H9 (cell line): Measurements from ENCODE around the gene APOL2. TPM values are rescaled to one million over a fixed set of nuclear protein-coding genes. Genes with fewer than 3 reads are reported as not detected.

ENCODE experiments used
- DNase-seq: peaks from one replicate; pipeline ENCODE4 v3.0.0-alpha.2; 2017
- H2AFZ ChIP-seq: one replicate; pipeline ENCODE4 v1.6.1; 2013; ENCODE audit warnings: mild to moderate bottlenecking, low read length, control low read depth, moderate library complexity
- H2AK5ac ChIP-seq: 2 replicates; pipeline ENCODE4 v1.6.1; 2013; ENCODE audit warnings: low read length, control low read depth, mixed read lengths; ENCODE audit not compliant: insufficient read length
- H2BK120ac ChIP-seq: one replicate; pipeline ENCODE4 v1.6.1; 2013; ENCODE audit warnings: low read depth, mild to moderate bottlenecking, low read length, control low read depth, inconsistent platforms; ENCODE audit not compliant: poor library complexity, severe bottlenecking
- H2BK12ac ChIP-seq: 2 replicates; pipeline ENCODE4 v1.6.1; 2013; ENCODE audit warnings: low read length, control low read depth, mixed read lengths, low read depth; ENCODE audit not compliant: insufficient read length
- H2BK15ac ChIP-seq: 2 replicates; pipeline ENCODE4 v1.6.1; 2013; ENCODE audit warnings: low read depth, low read length, control low read depth
- H2BK20ac ChIP-seq: one replicate; pipeline ENCODE4 v1.6.1; 2013; ENCODE audit warnings: low read depth, mild to moderate bottlenecking, low read length, control low read depth, inconsistent platforms; ENCODE audit not compliant: poor library complexity, severe bottlenecking
- H2BK5ac ChIP-seq: 2 replicates; pipeline ENCODE4 v1.6.1; 2013; ENCODE audit warnings: low read length, control low read depth, mixed read lengths; ENCODE audit not compliant: insufficient read length
- H3K14ac ChIP-seq: 2 replicates; pipeline ENCODE4 v1.6.1; 2013; ENCODE audit warnings: low read length, control low read depth; ENCODE audit not compliant: insufficient read depth
- H3K18ac ChIP-seq: 2 replicates; pipeline ENCODE4 v1.6.1; 2013; ENCODE audit warnings: low read depth, mild to moderate bottlenecking, mixed read lengths, low read length, control low read depth; ENCODE audit not compliant: insufficient read length
- H3K23ac ChIP-seq: 2 replicates; pipeline ENCODE4 v1.6.1; 2013; ENCODE audit warnings: low read length, control low read depth, mixed read lengths, low read depth; ENCODE audit not compliant: insufficient read length
- H3K23me2 ChIP-seq: 2 replicates; pipeline ENCODE4 v1.6.1; 2013; ENCODE audit warnings: low read depth, mild to moderate bottlenecking, mixed read lengths, low read length, control low read depth; ENCODE audit not compliant: insufficient read length, poor library complexity, severe bottlenecking
- H3K27ac ChIP-seq: 2 replicates; pipeline ENCODE4 v1.5.1; 2013; ENCODE audit warnings: low read length, control low read depth, mixed read lengths, low read depth; ENCODE audit not compliant: insufficient read length
- H3K27me3 ChIP-seq: 2 replicates; pipeline ENCODE4 v1.6.1; 2013; ENCODE audit warnings: low read length, control low read depth, inconsistent platforms; ENCODE audit not compliant: insufficient read depth
- H3K4ac ChIP-seq: 2 replicates; pipeline ENCODE4 v1.6.1; 2013; ENCODE audit warnings: low read depth, mild to moderate bottlenecking, control low read depth, inconsistent platforms, low read length, moderate library complexity
- H3K4me1 ChIP-seq: 2 replicates; pipeline ENCODE4 v1.6.1; 2013; ENCODE audit warnings: low read length, control low read depth, inconsistent platforms; ENCODE audit not compliant: insufficient read depth
- H3K4me2 ChIP-seq: 2 replicates; pipeline ENCODE4 v1.6.1; 2013; ENCODE audit warnings: low read length, control low read depth, mixed read lengths; ENCODE audit not compliant: insufficient read length, insufficient read depth
- H3K56ac ChIP-seq: 2 replicates; pipeline ENCODE4 v1.6.1; 2013; ENCODE audit warnings: low read depth, mild to moderate bottlenecking, mixed read lengths, low read length, control low read depth; ENCODE audit not compliant: insufficient read length
- H3K79me1 ChIP-seq: 2 replicates; pipeline ENCODE4 v1.6.1; 2013; ENCODE audit warnings: low read depth, mild to moderate bottlenecking, moderate library complexity, low read length, control low read depth, inconsistent platforms; ENCODE audit not compliant: insufficient read depth, poor library complexity, severe bottlenecking
- H3K79me2 ChIP-seq: 2 replicates; pipeline ENCODE4 v1.6.1; 2013; ENCODE audit warnings: low read length, control low read depth, inconsistent platforms; ENCODE audit not compliant: insufficient read depth
- H3K9ac ChIP-seq: 2 replicates; pipeline ENCODE4 v1.6.1; 2013; ENCODE audit warnings: low read length, control low read depth, mixed read lengths; ENCODE audit not compliant: insufficient read length; ENCODE audit errors: extremely low read depth
- H3K9me3 ChIP-seq: one replicate; pipeline ENCODE4 v1.6.1; 2013; ENCODE audit warnings: low read depth, low read length, inconsistent platforms; ENCODE audit not compliant: control insufficient read depth
- H3T11ph ChIP-seq: one replicate; pipeline ENCODE4 v1.6.1; 2013; ENCODE audit warnings: mild to moderate bottlenecking, low read length, control low read depth, inconsistent platforms
- H4K20me1 ChIP-seq: one replicate; pipeline ENCODE4 v1.6.1; 2013; ENCODE audit not compliant: control insufficient read depth, insufficient read length, insufficient read depth
- H4K5ac ChIP-seq: 2 replicates; pipeline ENCODE4 v1.6.1; 2013; ENCODE audit warnings: low read depth, mild to moderate bottlenecking, mixed read lengths, low read length, control low read depth; ENCODE audit not compliant: insufficient read length
- H4K8ac ChIP-seq: replicated peaks from 2 replicates; pipeline ENCODE4 v1.6.1; 2013; ENCODE audit warnings: low read length, control low read depth, mixed read lengths, low read depth; ENCODE audit not compliant: insufficient read length
- H4K91ac ChIP-seq: 2 replicates; pipeline ENCODE4 v1.6.1; 2013; ENCODE audit warnings: low read depth, mild to moderate bottlenecking, moderate library complexity, mixed read lengths, low read length, control low read depth; ENCODE audit not compliant: insufficient read length
- H3K27ac Mint-ChIP-seq, 3 experiments: 2 replicates in 2 of 3; 3 replicates in 1 of 3; pipeline ENCODE4 v1.8.0; 2020 to 2021; ENCODE audit warnings: mixed read lengths in 3 of 3, mild to moderate bottlenecking in 1 of 3, moderate library complexity in 1 of 3
- H3K27me3 Mint-ChIP-seq: 2 replicates; pipeline ENCODE4 v1.8.0; 2021; ENCODE audit warnings: low read depth, mild to moderate bottlenecking, moderate library complexity, mixed read lengths
- H3K36me3 Mint-ChIP-seq, 3 experiments: 2 replicates in 2 of 3; 3 replicates in 1 of 3; pipeline ENCODE4 v1.8.0; 2020 to 2021; ENCODE audit warnings: low read depth in 3 of 3, mixed read lengths in 3 of 3; ENCODE audit not compliant: insufficient read depth in 1 of 3
- H3K4me1 Mint-ChIP-seq, 2 experiments: 2 replicates each; pipeline ENCODE4 v1.8.0; 2020; ENCODE audit warnings: mixed read lengths in 2 of 2
- H3K4me3 Mint-ChIP-seq, 2 experiments: 2 replicates in 1 of 2; 3 replicates in 1 of 2; pipeline ENCODE4 v1.8.0; 2020 to 2021; ENCODE audit warnings: mild to moderate bottlenecking in 2 of 2, mixed read lengths in 2 of 2, moderate library complexity in 1 of 2
- H3K9me3 Mint-ChIP-seq, 2 experiments: 2 replicates in 1 of 2; 3 replicates in 1 of 2; pipeline ENCODE4 v1.8.0; 2020; ENCODE audit warnings: mild to moderate bottlenecking in 2 of 2, mixed read lengths in 2 of 2, moderate library complexity in 1 of 2
- WGBS: extraction: QIAGEN DNeasy Blood & Tissue Kit; methylation state at CpG from one replicate; pipeline ENCODE4 v1.1.7; 2013; ENCODE audit warnings: missing lambda C conversion rate, low lambda C conversion rate, mixed read lengths; ENCODE audit not compliant: insufficient read length; ENCODE audit errors: extremely low coverage; 5-methylcytosine and 5-hydroxymethylcytosine counted together
- total RNA-seq: library from RNA; stranded (reverse); gene quantifications from 2 replicates; pipeline ENCODE4 v1.2.1, GENCODE V29; 2021
- TF ChIP-seq, protein P1 (sequence below): fragments of 200-600 bp; sonication (generic); conservative IDR thresholded peaks from 3 replicates; pipeline ENCODE4 v1.8.0; 2021; ENCODE audit warnings: antibody characterized with exemption, mild to moderate bottlenecking

The APOL2 gene
- total RNA-seq, 1 experiment from 2014 or later: 15.6 TPM

DNA sequence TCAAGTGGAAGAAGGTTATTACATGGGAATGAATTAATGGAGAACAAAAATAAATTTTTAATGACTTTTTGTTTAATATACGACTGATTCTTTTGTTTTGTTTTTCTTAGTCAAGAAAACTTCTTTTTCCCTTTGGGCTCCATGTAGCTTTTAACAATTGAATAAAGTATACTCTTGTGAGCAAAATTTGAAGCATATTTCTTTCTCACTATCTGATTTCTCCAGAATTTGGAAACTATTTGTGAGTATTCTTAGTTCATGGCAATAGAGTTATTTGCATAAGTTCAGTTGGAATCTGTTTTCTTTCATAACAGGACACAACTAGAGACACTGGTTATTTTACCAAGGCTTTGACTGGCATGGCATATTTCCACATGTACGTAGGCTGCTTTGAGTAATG lies 9.8 kb upstream of the APOL2 start:
- peaks cover 14 to 21% of the 10 kb centered on the region in 2 experiments for H3K9me3 Mint-ChIP-seq
- Histone ChIP-seq H4K8ac (no peak overlapping the region), H3K4me2 (no peak overlapping the region), H3K14ac (no peak overlapping the region), H4K91ac (no peak overlapping the region), H2AFZ (no peak overlapping the region), H3K4ac (no peak overlapping the region), H3K56ac (no peak overlapping the region), H3T11ph (no peak overlapping the region), H3K9ac (no peak overlapping the region), H3K27ac (no peak overlapping the region), H3K4me1 (no peaks in the 10 kb centered on the region), H2AK5ac (no peak overlapping the region), H3K27me3 (no peaks in the 10 kb centered on the region), H3K23ac (no peak overlapping the region), H3K79me1 (no peaks in the 10 kb centered on the region), H4K5ac (no peak overlapping the region), H3K9me3 (peaks cover 10% of the 10 kb centered on the region), H2BK120ac (no peak overlapping the region), H3K79me2 (no peaks in the 10 kb centered on the region), H3K18ac (no peak overlapping the region), H3K23me2 (no peaks in the 10 kb centered on the region), H2BK12ac (no peak overlapping the region), H2BK5ac (no peak overlapping the region), H4K20me1 (no peaks in the 10 kb centered on the region), H2BK15ac (no peak overlapping the region), H2BK20ac (no peak overlapping the region)
- no peak for DNase-seq
- no peak overlapping the region for H3K27ac Mint-ChIP-seq
- TF ChIP-seq, protein P1, sequence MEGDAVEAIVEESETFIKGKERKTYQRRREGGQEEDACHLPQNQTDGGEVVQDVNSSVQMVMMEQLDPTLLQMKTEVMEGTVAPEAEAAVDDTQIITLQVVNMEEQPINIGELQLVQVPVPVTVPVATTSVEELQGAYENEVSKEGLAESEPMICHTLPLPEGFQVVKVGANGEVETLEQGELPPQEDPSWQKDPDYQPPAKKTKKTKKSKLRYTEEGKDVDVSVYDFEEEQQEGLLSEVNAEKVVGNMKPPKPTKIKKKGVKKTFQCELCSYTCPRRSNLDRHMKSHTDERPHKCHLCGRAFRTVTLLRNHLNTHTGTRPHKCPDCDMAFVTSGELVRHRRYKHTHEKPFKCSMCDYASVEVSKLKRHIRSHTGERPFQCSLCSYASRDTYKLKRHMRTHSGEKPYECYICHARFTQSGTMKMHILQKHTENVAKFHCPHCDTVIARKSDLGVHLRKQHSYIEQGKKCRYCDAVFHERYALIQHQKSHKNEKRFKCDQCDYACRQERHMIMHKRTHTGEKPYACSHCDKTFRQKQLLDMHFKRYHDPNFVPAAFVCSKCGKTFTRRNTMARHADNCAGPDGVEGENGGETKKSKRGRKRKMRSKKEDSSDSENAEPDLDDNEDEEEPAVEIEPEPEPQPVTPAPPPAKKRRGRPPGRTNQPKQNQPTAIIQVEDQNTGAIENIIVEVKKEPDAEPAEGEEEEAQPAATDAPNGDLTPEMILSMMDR: no peak
- H3K36me3 Mint-ChIP-seq: peaks cover 5 to 16% (median 9%) of the 10 kb centered on the region in 3 experiments; a peak in 6 of 7 replicates
- no CpG with 5 or more reads among the region's 2 CpGs for WGBS
- H3K4me1 Mint-ChIP-seq: peaks cover 26 to 28% of the 10 kb centered on the region in 2 experiments
- H3K27me3 Mint-ChIP-seq: peaks cover 9% of the 10 kb centered on the region
- no peak overlapping the region for H3K4me3 Mint-ChIP-seq
